Measurements from ENCODE around the gene CIROP.

CIROP gene, protein sequence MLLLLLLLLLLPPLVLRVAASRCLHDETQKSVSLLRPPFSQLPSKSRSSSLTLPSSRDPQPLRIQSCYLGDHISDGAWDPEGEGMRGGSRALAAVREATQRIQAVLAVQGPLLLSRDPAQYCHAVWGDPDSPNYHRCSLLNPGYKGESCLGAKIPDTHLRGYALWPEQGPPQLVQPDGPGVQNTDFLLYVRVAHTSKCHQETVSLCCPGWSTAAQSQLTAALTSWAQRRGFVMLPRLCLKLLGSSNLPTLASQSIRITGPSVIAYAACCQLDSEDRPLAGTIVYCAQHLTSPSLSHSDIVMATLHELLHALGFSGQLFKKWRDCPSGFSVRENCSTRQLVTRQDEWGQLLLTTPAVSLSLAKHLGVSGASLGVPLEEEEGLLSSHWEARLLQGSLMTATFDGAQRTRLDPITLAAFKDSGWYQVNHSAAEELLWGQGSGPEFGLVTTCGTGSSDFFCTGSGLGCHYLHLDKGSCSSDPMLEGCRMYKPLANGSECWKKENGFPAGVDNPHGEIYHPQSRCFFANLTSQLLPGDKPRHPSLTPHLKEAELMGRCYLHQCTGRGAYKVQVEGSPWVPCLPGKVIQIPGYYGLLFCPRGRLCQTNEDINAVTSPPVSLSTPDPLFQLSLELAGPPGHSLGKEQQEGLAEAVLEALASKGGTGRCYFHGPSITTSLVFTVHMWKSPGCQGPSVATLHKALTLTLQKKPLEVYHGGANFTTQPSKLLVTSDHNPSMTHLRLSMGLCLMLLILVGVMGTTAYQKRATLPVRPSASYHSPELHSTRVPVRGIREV

GRCh38 chr14:23104591-23105347, at the start of gene CIROP:
Gene CIROP (minus strand): TSS chr14:23104989. CDS start chr14:23104920, 69 bp downstream.
- no peak for DNase-seq (ENCODE audit: low read depth)

DNA sequence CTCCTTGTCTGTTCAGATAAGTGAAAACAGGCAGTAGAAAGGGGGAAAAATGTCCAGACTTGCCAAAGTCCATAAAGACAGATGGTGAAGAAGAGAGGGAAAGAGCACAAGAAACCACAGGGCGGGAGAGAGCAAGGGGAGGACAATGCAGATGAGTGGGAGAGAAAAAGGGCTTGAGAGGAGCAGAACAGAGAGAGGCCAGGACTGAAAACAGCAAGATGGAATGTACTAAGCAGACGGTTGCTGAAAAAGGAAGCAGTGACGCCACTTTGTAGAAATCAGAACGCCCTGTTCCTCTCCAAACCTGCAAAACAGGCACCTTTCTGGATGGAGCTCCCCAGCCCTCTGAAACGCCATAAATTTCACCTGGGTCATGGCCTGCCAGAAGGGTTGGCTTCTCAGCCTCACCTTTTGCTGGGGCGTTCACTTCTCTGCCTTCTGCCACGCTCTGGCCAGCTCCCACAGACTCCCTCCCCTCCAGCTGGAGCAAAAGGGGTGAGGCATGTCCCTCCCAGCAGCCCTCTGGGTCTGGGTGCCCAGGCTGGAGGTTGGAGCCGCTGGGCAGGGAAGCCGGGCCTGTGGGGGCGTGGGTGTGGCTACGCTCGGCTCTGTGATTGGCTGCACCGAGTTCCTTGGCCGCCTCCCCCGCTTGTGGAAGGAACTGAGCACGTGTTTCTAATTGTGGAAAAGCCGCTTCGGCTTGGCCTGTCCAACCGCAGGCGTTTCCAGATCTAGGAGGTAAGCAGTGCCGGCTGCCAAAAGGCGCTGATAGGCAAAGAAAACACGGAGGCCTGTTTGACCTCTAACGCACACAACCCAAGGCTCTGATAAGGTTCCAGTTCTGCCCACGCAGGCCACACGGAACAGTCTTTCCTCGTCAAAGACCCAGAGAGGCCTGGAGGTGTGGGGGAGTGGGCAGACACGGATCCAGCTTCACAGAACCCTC, 49.3 kb upstream of the CIROP start:
- peak; percentile 42 for DNase-seq (ENCODE audit: low read depth)

GRCh38 chr14:23151342-23151741, 46.6 kb upstream of the CIROP start:
- no peak for DNase-seq (ENCODE audit: low read depth)

- DNase-seq (ENCODE audit: low read depth), result no peak
Observed at GRCh38 chr14:23149745-23150144, 45.0 kb upstream of the CIROP start.

GRCh38 chr14:23148591-23149249, 43.9 kb upstream of the CIROP start:
- no peak for DNase-seq (ENCODE audit: low read depth)

DNA sequence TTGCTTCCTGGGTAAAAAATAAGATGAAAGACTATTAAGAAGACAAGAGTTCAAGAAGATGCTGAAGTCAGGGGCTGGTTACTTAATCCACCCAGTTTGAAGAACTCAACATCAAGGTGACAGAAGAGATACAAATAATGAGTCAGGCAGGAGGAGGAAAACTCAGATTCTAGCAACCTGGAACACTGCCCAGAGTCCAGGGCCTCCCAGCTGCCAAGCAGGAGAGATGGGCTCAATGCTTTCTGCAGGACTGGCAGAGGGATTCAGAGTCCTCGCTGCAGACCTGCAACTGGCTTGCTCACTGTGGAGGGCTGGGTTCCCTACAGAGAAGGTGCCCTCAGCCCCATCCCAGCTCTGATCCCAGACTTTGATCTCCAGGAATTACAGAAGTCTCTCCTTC, 42.9 kb upstream of the CIROP start:
- DNase-seq (ENCODE audit: low read depth), result no peak

- DNase-seq (ENCODE audit: low read depth), result no peak
Observed at GRCh38 chr14:23146980-23147379, 42.2 kb upstream of the CIROP start.

GRCh38 chr14:23146351-23146910, 41.6 kb upstream of the CIROP start:
- DNase-seq (ENCODE audit: low read depth), result no peak

GRCh38 chr14:23145794-23146350, 41.1 kb upstream of the CIROP start:
- no peak for DNase-seq (ENCODE audit: low read depth)

DNA sequence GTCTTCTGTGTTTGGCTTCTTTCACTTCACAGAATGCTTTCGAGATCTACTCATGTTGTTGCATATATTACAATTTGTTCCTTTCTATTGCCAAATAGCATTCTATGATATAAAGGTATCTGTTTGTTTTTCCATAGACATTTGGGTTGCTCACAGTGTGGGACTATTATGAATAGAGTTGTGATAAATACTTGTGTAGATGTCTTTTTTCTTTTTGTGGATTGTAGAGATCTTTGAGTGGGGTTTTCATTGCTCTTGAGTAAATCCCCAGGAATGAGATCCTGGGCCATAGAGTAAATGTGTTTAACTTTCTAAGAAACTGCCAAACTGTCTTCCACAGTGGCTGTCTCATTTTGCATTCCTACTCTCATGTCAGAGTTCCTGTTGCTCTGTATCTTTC, 39.1 kb upstream of the CIROP start:
- no peak for DNase-seq (ENCODE audit: low read depth)

DNA sequence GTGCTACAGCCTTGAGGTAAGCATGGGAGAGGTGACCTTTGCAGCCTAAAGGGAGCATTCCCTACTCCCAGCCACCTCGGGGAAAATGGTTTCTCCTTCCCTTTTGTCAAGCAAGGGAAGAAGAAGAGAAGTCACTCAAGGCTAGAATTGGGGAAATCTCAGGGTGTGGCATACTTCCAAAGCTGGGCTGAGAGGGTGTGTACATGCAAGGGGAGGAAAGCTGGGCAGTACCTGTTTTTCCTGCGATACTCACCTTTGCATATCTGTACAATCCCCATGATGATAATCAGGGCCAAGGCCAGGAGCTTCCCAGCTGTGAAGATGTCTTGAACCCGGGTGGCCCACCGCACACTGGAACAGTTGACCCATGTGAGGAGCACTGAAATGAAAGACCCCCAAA, 38.0 kb upstream of the CIROP start:
- no peak for DNase-seq (ENCODE audit: low read depth)

DNA sequence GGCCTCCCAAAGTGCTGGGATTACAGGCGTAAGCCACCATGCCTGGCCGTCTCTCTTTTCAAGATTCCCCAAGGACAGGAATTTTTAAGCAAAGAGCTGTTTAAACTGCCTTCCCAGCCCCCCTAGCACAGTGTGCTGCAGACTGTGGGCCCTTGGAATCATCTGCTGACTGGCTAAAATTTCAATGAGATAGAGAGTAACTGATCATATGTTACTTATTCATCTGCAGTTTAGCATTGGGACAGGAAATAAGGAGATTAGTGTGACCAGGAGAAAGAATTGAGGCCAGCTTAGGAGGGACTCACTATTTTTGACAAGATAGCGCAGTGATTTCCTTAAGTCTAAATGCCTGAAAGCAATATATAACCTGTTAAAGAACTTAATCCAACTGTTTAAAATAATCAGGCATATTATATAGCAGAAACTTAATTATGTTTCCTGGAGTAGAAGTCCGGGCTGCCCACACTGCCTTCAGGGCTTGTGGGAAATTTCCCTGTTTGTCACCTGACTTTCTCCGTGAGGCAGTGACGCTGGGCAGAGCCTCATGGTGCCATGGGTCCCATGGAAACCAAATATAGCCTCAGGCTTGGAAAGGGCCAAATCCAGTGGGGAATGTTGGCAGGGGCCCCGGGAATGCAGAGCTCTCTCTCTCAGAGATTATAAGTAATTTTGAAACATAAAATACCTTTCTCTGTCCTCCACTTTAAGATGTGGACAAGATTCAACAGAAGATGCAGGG, 37.1 kb upstream of the CIROP start:
- DNase-seq (ENCODE audit: low read depth), result peak; percentile 54

DNA sequence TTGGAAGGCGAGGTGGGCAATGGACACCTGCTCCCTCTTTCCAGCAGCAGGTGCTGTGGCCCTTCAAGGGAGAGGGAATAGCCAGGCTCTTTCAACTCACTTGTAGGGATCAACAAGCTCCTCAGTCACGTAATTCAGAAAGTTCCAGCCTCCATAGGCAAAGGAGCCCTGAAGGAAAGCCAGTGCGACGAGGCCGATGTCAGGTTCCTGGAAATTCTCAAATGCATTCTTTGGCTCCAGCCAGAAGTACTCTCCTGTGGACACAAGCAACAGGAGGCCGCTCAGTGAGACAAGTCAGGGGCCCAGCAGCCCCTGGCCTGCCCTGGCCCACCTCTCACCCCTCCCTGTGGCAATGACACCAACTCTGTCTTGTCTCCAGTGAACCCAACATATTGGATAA, 35.6 kb upstream of the CIROP start:
- no peak for DNase-seq (ENCODE audit: low read depth)

- no peak for DNase-seq (ENCODE audit: low read depth)
Observed at GRCh38 chr14:23139874-23140273, 35.1 kb upstream of the CIROP start.

GRCh38 chr14:23137813-23138535, 33.2 kb upstream of the CIROP start:
- no peak for DNase-seq (ENCODE audit: low read depth)

DNA sequence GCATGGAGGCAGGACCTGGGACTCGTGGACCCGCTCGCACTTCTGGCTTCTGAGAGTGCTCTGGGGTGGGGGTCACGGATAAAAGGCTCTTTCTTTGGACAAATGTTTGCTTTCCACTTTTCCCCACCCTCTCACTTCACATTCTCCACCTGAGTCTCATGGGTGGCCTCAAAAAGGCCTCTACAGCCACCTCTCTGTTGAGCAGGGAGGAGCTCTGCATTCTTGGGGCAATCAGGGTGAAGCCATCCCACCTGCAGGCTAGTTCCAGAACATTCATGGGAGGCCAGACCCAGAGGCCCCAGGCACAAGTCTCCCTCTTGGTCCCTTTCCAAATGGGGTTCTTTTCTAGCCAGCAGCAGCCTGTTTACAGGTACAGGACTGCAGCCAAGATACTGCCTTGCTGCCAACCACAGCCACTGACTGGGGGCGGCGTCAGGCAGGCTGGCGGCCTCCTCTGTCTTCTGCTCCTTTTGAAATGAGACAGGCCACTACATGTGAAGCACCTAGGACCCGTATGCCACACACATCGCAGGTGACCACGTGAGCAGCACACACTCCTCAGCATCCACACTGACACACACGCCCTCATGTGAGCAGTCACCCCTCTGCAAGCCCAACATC, 32.5 kb upstream of the CIROP start:
- no peak for DNase-seq (ENCODE audit: low read depth)

DNA sequence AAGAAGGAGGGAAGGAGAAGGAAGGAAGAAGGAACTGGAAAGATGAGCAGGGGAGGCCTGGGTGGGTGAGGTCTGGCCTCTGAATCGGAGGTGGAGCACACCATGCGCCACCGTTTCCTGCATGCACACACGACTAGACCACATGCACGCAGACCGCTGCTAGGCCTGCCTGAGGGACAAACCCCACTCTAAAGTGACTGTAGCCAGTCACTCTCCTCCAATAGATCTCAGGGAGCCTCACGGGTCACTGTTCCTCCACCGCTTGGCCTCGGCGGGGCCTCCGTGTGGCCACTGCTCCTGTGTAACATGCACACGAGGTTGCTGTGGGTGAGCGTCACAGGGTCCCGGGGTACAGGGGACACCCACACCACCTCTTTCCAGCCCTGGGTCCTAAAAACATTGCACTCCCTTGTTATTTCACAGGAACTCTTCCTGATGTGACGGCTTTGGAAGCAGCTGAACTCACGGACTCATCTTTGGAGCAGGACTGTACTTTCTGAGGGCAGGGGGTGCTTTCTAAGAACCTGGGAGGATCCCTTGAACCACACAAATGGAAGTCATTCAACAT, 31.9 kb upstream of the CIROP start:
- no peak for DNase-seq (ENCODE audit: low read depth)

DNA sequence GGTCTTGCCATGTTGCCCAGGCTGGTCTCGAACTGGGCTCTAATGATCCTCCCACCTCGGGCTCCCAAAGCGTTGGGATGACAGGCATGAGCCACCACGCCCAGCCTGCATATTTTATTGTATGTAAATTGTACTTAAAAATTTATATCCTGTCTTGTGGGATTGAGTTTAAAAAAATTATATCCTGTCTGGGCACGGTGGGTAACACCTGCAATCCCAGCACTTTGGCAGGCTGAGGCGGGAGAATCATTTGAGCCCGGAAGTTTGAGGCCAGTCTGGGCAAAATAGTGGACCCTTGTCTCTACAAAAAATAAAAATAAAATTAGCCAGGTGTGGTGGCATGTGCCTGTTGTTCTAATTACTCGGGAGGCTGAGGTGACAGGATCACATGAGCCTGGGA, 28.2 kb upstream of the CIROP start:
- DNase-seq (ENCODE audit: low read depth), result no peak

All from ELR (cell line).